Dermis blood vessel endothelial cell (primary cell): ENCODE measurements around the gene SPRR2E. TPM values are rescaled to one million over a fixed set of nuclear protein-coding genes. Genes with fewer than 3 reads are reported as not detected.
"Not testable (repeated sequence)": the region's sequence is repeated elsewhere in the genome, so short reads cannot be mapped to it uniquely, and the experiment has no call there.

Experiments used
- DNase-seq: peaks from one replicate; pipeline ENCODE4 v3.0.0; 2010
- total RNA-seq: library from RNA; depleted of rRNA; stranded (reverse); fragments of >200 nt; gene quantifications from 2 replicates; pipeline ENCODE4 v1.2.3, GENCODE V29; 2014

SPRR2E gene
- total RNA-seq = not detected in 2 replicates

DNA sequence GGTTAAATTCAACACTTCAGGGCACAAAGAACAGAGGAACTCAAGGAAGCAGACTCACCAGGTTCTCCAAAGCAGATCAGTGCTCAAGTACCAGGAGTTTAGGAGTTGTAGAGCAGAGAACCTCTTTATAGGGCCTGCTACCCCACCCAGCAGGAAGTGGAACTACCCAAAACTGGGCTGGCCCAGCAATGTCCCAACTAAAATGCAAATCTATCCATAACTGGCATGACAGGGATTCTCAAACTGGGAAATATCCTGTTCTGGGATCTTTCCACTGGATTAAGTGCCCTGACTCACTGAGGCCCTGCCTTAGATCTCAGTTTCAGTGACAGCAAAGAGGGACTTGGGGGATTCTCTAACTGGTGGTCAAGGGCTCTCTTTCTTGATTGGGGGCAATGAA lies at the start of gene SPRR2E:
Gene SPRR2E (minus strand): TSS at position 101 of the 400 bp plus-strand sequence. CDS start 775 bp downstream, outside the sequence.
- no peak for DNase-seq

DNA sequence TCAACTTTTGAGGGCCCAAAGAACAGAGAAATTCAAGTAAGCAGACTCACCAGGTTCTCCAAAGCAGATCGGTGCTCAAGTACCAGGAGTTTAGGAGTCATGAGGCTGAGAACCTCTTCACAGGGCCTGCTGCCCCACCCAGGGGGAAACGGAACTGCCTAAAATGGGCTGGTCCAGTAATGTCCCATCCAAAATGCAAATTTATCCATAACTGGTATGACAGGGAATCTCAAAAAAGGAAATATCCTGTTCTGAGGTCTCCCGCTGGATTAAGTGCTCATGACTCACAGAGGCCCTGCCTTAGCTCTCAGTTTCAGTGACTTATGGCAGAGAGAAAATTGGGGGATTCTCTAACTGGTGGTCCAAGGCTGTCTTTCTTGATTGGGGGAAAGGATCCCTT lies 47.1 kb upstream of the SPRR2E start:
- no peak for DNase-seq

DNA sequence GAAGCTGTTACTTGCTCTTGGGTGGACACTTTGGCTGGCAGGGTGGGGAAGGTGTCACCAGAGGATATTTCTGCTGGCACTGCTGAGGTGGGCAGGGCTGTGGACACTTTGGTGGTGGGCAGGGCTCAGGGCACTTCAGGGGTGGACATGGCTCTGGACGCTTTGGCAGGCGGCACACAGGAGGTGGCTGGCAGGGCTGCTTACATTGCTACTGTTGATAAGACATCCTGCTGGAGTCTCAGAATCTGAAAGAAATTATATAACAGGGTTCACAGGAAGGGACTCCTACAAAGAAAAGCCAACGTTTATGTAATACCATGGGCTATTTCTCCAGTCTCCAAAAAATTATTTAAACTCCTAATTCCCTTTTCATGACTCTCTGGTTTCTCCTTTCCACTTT lies 46.2 kb upstream of the SPRR2E start:
- DNase-seq = no peak

DNA sequence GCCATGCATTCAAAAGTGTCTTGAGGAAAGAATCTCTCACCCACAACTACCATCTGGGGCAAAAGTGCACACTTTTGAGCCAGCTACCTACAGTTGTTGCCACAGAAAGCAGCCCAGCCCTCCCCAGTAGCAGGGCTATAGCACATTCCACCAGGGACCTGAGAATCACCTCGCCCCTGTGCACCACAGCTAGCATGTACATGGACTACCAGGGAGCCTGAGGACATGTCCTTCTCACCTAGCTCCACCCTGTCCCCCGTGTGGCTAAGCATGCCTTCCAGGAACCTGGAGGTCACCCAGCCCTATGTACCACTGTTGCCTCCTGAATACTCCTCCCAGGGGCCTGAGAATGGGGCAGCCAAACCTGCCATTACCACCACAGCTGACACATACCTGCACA lies 39.4 kb upstream of the SPRR2E start:
- no peak for DNase-seq

DNA sequence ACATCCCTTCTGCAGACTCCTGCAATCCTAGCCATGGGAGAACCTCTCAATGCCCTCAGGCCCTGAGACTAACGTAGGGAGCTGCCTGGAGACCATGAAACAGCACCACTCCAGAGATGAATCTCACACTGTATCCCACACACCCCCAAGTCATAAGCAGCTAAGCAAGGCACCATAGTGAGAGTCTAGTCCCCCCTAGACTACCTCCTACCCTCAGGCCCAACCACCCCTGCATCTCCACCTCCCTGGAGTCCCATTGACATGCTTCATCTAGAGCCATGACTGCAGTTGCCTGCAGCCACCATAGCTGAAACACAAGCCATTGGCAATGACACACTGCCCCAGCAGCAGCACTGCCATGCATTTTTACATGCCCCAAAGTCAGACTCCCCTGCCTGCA lies 38.9 kb upstream of the SPRR2E start:
- no peak for DNase-seq

DNA sequence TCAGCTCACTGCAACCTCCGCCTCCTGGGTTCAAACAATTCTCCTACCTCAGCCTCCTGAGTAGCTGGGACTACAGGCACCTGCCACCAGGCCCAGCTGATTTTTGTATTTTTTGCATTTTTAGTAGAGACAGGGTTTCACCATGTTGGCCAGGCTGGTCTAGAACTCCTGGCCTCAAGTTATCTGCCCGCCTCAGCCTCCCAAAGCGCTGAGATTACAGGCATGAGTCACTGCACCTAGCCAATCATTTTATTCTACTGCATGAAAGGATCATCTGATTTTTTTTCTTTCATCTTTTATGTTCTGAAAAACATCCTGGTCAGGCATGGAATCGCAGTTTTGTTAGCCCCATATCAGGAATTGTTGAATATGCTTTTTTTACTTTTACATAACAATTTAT lies 34.4 kb upstream of the SPRR2E start:
- DNase-seq = not testable (repeated sequence)

DNA sequence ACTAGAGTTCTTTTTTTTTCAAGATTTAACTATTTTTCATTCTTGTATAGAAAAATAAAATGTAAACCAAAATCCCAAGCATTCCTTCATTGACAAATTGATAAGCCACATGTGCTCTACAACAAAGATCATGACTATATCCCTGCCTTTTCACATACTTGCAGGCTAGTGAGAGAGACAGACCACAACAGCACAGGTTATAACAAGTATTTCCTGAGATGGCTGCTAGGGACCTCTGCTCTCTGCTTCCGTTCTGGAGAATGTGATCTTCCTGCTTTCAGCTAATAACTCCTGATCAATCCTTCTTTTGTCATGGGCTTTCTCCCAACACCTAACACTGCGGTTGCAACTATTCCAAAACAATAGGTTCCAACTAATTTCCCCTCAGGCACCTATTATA lies 33.0 kb upstream of the SPRR2E start:
- no peak for DNase-seq

DNA sequence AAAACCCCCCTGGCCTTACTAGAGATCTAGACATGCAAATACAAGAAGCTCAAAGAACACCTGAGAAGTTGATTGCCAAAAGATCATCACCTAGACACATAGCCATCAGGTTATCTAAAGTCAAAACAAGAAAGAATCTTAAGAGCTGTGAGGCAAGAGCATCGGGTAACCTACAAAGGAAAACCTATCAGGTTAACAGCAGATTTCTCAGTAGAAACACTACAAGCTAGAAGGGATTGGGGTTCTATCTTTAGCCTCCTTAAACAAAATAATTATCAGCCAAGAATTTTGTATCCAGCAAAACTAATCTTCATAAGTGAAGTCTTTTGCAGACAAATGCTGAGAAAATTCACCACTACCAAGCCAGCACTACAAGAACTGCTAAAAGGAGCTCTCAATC lies 31.2 kb upstream of the SPRR2E start:
- DNase-seq = no peak

DNA sequence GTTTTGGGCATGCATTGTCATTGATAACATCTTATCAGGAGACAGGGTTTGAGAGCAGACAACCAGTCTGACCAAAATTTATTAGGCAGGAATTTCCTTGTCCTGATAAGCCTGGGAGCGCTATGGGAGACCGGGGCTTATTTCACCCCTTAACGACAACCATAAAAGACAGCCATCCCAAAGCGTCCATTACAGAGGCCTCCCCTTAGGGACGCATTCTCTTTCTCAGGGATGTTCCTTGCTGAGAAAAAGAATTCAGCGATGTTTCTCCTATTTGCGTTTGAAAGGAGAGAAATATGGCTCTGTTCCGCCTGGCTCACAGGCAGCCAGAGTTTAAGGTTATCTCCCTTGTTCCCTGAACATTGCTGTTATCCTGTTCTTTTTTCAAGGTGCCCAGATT lies 29.5 kb upstream of the SPRR2E start:
- not testable (repeated sequence) for DNase-seq

DNA sequence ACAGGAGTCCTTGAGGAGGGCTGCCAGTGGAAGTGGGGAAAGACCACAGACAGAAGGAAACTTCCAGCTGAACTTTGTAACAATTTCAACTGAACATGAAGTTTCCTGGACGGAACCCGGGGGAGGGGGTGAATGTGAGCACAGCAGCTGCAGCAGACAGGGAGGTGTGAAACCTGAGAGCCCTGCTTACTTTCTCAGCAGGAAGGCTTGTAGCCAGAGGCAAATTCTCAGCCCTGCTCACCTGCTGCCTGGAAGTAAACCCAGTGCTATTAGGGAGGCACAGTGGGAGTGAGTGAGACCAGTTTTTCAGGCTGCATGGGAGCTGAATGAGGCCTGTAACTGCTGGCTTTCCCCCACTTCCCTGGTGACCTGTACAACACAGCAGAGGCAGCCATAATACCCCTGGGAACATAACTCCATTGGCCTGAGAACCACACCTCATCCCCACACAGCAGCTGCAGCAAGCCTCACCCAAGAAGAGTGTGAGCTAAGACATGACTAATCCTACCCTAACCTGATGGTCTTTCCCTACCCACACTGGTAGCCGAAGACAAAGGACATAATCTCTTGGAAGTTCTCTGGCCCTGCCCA lies 28.6 kb upstream of the SPRR2E start:
- DNase-seq = no peak

DNA sequence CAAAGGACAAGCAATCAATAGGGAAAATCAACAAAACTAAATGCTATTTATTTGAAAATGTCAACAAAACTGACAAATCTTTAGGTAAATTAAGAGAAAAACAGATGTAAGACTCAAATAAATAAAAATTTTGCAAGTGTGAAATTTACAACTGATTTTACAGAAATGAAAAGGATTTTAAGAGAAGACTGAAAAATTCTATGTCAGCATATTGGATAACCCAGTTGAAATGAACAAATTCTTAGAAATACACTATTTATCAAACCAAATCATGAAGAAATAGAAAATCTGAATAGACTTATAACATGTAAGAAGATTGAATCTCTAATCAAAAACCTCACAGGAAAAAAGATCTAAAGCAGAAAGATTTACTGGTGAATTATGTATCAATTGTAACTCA lies 26.6 kb upstream of the SPRR2E start:
- DNase-seq = no peak

DNA sequence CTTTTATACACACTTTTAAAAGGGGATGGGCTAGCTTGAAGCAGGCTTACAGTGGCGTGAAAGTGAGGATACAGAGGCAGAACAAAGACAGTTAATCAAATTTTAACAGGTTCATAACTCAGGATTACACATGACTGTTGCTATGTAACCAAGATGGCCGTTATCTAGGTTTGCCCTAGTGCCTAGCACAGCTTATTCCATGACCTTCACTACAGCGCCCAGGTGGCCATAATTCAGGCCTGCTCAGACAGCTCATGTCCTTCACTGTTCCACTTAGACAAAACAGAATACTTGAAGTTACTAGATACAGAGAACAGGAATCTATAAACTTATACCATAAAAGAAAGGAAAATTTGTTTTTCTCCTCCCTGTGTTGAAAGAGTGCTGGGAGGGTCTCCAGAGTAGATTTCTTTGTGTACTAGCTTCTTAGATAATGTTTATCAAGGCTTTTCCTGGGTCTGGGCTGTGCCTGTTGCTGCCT lies 25.2 kb upstream of the SPRR2E start:
- no peak for DNase-seq

DNA sequence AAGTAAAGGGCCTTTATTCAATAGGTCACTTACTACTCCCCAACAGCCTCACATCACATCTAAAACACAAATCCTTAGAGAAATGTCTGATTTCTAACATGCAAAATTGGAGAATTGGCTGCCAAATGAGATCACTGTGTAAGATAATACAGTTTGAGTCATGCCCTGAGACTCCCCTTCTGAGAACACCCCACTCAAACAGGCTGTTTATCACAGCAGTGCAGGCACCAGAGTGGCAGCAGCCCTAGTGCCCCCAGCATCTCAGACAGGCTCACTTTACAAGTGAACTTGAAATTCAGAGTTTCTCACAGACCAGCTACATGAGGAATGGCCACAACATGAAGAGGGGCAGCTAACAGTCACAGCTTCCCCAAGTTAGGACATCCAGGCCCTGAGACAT lies 20.9 kb upstream of the SPRR2E start:
- DNase-seq = not testable (repeated sequence)

DNA sequence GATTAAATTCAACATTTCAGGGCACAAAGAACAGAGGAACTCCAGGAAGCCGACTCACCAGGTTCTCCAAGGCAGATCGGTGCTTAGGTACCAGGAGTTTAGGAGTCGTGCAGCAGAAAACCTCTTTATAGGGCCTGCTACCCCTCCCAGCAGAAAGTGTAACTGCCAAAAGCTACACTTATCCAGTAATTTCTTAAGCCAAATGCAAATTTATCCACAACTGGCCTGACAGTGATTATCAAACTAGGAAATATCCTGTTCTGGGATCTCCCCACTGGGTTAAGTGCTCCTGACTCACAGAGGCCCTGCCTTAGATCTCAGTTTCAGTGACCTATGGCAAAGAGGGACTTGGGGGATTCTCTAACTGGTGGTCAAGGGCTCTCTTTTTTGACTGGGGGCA lies 19.1 kb upstream of the SPRR2E start, which contains the start of gene SPRR2F:
Gene SPRR2F (minus strand): TSS at position 101 of the 400 bp plus-strand sequence. CDS start 783 bp downstream, outside the sequence.
- no peak for DNase-seq

DNA sequence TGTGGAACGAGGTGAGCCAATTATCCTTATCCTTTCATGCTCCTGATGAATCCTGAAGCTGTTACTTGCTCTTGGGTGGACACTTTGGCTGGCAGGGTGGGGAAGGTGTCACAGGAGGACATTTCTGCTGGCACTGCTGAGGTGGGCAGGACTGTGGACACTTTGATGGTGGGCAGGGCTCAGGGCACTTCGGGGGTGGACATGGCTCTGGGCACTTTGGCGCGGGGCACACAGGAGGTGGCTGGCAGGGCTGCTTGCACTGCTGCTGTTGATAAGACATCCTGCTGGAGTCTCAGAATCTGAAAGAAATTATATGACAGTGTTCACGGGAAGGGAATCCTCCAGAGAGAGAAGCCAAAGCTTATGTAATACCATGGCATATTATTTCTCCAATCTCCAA lies 18.1 kb upstream of the SPRR2E start:
- not testable (repeated sequence) for DNase-seq

DNA sequence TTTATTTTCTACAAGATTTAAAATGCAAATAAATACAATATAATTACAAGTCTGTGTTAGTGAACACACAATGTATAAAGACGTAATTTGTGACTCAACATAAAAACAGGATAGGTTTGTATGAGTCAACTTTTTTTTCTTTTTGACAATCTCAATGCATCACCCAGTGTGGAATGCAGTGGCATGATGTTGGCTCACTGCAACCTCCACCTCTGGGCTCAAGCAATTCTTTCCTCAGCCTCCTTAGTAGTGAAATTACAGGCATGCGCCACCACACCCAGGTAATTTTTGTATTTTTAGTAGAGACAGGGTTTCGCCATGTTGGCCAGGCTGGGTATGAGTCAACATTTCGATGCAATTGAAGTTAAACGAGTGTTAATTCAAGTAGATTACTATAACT lies 5.9 kb upstream of the SPRR2E start:
- DNase-seq = no peak

DNA sequence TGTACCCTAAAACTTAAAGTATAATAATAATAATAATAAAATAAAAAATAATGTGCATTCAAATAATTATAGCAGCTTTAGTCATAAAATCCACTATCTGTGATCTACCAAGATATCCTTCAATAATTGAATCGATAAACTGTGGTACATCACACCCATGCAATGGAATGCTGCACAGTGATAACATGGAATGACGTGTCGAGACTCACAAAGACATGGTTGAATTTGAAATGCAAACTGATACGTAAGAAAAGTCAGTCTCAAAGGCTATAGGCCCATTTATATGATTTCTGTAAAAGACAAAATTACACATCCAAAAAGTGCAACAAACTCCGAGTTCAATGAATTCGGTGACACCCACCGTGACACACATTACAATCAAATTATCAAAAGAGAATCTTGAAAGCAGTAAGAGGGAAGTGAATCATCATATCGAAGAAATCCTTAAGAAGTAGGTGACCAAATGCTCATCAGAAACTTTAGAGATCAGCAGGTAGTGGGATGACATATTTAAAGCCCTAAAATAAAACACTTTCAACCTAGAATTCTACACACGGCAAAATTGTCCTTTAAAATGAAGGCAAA lies 5.2 kb upstream of the SPRR2E start:
- DNase-seq = no peak

DNA sequence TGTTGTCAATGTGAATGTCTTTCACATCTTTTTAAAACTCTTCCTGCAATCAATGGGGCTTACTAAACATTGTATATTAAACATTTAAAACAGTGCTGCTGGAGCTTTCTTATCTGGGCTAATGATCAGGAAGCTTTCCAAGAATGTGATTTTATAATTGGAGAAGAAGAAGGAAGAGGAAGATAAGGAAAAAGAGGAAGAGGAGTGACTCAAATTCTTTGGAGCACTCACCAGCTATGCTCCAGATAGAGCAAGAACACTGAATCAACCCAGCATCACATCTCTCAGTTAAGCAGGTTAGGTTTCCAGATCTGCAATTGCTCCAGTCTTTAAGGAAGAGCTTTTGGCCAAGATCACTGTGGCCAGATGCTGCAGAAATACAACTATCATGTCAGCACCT lies 1.4 kb upstream of the SPRR2E start:
- DNase-seq = no peak

DNA sequence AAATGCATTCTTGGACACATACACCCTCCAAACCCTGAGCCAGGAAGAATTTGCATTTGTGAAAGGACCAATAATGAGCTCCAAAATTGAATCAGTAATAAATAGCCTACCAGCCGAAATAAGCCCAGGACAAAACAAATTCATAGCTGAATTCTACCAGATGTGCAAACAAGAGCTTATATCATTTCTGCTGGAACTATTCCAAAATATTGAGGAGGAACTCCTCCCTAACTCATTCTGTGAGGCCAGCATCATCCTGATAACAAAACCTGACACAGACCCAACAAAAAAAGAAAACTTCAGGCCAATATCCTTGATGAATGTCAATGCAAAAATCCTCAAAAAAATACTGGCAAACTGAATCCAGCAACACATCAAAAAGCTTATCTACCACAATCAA lies 6.7 kb downstream of the SPRR2E start:
- DNase-seq = no peak

DNA sequence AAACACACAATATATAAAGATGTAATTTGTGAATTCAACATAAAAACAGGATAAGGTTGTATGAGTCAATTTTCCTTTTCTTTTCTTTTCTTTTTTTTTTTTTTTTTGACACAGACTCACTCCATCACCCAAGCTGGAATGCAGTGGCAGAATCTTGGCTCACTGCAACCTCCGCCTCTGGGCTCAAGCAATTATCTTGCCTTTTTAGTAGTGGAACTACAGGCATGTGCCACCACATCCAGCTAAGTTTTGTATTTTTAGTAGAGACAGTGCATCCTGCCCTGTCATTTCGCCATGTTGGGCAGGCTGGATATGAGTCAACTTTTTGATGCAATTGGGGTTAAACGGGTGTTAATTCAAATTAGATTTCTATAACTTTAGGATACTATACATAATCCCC lies 12.6 kb downstream of the SPRR2E start:
- DNase-seq = no peak

DNA sequence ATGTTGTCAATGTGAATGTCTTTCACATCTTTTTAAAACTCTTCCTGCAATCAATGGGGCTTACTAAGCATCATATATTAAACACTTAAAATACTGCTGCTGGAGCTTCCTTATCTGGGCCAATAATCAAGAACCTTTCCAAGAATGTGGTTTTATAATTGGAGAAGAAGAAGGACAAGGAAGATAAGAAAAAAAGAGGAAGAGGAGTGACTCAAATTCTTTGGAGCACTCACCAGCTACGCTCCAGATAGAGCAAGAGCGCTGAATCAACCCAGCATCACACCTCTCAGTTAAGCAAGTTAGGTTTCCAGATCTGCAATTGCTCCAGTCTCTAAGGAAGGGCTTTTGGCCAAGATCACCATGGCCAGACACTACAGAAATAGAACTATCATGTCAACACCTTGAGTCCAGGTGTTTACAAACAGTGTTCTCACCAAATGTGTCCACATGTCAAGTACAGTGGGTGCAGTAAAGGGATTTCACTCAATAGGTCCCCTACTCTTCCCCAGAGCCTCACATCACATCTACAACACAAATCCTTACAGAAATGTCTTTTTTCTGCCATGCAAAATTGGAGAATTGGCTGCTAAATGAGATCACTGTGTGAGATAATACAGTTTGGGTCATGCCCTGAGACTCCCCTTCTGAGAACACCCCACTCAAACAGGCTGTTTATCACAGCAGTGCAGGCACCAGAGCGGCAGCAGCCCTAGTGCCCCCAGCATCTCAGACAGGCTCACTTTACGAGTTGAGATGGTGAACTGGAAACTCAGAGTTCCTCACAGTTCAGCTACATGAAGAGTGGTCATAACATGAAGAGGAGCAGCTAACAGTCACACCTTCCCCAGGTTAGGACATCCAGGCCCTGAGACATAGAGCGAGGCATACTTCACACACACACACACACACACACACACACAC lies 21.3 kb downstream of the SPRR2E start:
- no peak for DNase-seq

DNA sequence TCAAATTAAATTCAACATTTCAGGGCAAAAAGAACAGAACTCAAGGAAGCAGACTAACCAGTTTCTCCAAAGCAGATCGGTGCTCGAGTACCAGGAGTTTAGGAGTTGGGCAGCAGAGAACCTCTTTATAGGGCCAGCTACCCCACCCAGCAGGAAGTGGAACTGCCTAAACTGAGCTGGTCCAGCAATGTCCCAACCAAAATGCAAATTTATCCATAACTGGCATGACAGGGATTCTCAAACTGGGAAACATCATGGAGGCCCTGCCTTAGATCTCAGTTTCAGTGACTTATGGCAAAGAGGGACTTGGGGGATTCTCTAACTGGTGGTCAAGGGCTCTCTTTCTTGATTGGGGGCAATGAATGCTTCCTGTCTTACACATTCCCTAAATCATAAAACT lies 22.8 kb downstream of the SPRR2E start, which contains the start of gene SPRR2B:
Gene SPRR2B (minus strand): TSS at position 101 of the 400 bp plus-strand sequence. CDS start 772 bp downstream, outside the sequence.
- no peak for DNase-seq

DNA sequence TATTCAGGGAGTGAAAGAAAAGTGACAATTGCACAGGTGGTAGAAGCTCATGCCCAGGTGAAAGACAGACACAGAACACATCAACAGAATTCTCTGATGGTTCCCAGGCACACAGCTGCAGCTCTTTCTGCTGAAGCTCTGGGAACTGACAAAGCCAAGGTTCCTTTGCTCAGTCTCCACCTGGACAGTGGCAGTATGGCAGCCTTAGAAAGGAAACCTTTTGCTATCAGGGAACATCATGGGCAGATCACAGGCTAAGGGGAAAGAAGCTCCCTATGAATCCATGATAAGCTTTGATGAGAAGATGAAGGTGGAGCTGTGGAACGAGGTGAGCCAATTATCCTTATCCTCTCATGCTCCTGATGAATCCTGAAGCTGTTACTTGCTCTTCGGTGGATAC lies 24.1 kb downstream of the SPRR2E start:
- DNase-seq = no peak
